Activated CD8-positive, alpha-beta memory T cell treated with anti-CD3 and anti-CD28 coated beads, Interleukin-2, amount 50 U/mL, for 1 hour (primary cell): ENCODE data around the gene DGAT2.

ENCODE experiments used
- DNase-seq: peaks from one replicate; pipeline ENCODE4 v3.0.0-alpha.2; 2020; ENCODE audit errors: extremely low read depth

Gene DGAT2

GRCh38 chr11:75780888-75781287 lies 12.3 kb downstream of the DGAT2 start:
- DNase-seq: no peak

GRCh38 chr11:75781296-75781695 lies 12.7 kb downstream of the DGAT2 start:
- DNase-seq: no peak

GRCh38 chr11:75781831-75782230 lies 13.3 kb downstream of the DGAT2 start:
- no peak for DNase-seq

- DNase-seq: no peak
Measured at GRCh38 chr11:75782540-75783263, 14.1 kb downstream of the DGAT2 start.

- DNase-seq: no peak
Measured at GRCh38 chr11:75783416-75784084, 15.0 kb downstream of the DGAT2 start.

DNA sequence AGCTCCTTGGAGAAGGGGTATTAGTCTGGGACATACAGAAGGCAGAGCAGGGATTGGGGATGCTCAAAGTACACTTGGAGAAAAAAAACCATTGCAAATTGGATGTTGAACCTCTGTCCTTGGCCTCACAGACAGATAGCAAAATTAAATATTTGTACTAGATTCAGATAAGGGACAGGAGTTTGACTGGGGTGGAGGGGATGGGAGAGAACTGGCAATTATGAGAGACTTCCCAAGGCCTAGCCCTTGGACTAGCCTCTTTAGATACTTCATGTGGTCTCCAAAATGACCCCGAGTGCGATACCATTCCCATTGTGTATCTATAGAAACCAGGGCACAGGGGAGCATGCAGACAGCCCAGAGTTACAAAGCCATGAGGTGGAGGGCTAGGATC lies 15.5 kb downstream of the DGAT2 start:
- DNase-seq: no peak

GRCh38 chr11:75784506-75784905 lies 15.9 kb downstream of the DGAT2 start:
- no peak for DNase-seq

DNA sequence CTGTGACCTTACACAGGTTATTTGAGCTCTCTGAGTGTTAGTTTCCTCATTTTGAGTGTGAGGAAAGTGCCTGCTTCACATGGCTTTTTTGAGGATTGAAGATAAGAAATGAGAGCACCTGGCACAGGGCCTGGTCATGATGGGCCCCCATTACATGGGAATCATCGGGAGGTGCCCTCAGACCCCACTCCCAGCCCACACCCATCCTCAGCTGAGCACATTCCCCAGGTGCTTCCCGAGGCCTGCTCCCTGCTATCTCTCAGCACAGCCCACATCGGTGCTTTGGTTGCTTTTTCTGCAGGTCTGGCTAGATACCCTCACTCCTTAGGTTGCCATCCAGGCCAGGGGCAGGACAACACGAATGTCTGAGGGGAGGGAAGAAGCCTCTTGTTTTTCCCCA lies 16.6 kb downstream of the DGAT2 start:
- DNase-seq: no peak

GRCh38 chr11:75786101-75786736 lies 17.6 kb downstream of the DGAT2 start:
- no peak for DNase-seq

DNA sequence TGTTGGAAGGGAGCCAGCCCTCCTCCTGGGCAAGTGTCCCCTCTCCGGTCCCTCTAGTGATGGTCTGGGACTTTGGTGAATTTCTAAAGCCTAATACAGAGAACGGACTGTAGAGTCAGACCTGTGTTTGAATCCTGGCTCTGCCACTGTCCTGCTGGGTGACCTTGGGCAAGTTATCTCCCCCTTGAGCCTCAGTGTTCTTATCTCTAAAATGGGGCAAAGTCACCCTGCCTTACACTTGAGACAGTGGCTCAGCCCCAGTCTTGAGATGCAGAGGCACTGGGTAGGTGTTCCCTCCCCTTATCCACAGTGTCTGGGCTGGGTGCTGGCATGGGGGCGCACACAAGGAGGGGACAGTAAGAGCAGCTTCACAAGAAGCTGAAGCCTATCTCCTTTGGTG lies 20.9 kb downstream of the DGAT2 start:
- no peak for DNase-seq

GRCh38 chr11:75790986-75791385 lies 22.4 kb downstream of the DGAT2 start:
- DNase-seq: no peak

- DNase-seq: no peak
Measured at GRCh38 chr11:75792127-75792731, 23.7 kb downstream of the DGAT2 start.

- DNase-seq: no peak
Measured at GRCh38 chr11:75792997-75793800, 24.6 kb downstream of the DGAT2 start.

DNA sequence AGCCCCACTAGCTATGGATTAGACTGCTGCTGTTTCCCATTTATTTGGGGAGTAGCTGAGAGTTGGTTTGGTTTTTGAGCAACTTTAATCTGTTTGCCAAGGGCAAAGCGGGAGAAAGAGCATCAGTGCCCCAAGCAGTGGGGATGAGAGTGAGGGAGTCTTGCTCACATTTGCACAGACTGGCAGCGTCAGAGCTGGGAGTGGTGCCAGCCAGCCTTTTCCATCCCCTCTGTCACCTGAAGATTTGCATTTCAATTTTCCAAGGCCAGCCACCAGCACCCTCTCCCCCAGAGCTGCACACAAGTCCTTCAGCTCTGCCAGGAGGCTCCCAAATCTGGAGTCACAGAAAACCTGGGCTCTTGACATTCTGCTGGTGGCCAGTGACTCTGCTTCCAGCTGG lies 25.4 kb downstream of the DGAT2 start:
- DNase-seq: no peak

- DNase-seq: no peak
Measured at GRCh38 chr11:75795276-75796090, 26.9 kb downstream of the DGAT2 start.

- no peak for DNase-seq
Measured at GRCh38 chr11:75796091-75796435, 27.5 kb downstream of the DGAT2 start.

DNA sequence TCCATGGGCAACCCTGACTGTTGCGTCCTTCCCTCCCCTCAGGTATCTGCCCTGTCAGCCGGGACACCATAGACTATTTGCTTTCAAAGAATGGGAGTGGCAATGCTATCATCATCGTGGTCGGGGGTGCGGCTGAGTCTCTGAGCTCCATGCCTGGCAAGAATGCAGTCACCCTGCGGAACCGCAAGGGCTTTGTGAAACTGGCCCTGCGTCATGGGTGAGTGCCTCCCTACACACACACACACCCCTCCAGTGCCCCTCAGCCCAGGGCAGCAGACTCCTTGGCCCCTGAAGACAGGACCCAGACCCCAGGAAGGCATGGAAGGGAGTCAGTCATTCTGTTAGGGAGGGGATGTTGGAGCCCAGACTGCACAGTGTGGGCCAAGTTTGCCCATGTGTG lies 28.5 kb downstream of the DGAT2 start:
- no peak for DNase-seq

DNA sequence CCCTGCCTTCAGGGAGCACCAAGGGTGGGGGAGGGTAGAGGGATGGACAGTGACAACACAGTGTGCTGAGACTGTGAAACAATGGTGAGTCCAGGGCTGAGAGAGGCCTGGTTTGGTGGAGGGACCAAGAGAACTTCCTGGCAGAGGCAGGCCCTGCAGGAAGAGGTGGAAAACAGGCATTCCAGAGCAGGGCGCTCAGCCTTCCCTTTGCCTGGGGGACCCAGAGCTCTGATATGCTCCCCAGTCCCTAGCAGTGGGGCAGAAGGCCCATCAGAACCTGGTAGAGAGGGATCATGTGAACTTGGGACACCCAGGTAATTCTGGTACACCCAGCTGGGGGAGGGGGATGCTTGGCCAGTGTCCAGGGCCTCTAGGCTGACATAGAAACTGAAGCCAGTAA lies 29.2 kb downstream of the DGAT2 start:
- no peak for DNase-seq

- DNase-seq: no peak
Measured at GRCh38 chr11:75800136-75800675, 31.6 kb downstream of the DGAT2 start.

DNA sequence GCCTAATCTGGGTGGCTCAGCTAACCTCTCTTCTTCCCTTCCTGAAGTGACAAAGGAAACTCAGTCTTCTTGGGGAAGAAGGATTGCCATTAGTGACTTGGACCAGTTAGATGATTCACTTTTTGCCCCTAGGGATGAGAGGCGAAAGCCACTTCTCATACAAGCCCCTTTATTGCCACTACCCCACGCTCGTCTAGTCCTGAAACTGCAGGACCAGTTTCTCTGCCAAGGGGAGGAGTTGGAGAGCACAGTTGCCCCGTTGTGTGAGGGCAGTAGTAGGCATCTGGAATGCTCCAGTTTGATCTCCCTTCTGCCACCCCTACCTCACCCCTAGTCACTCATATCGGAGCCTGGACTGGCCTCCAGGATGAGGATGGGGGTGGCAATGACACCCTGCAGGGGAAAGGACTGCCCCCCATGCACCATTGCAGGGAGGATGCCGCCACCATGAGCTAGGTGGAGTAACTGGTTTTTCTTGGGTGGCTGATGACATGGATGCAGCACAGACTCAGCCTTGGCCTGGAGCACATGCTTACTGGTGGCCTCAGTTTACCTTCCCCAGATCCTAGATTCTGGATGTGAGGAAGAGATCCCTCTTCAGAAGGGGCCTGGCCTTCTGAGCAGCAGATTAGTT lies 32.3 kb downstream of the DGAT2 start:
- no peak for DNase-seq
